NCI-H510A treated with DMSO at 0.1 percent for 48 hours (cell line): ENCODE results near the gene ABCA1.
"Not testable (repeated sequence)": the region's sequence is repeated elsewhere in the genome, so short reads cannot be mapped to it uniquely, and the experiment has no call there.

Experiments
- DNase-seq: peaks from one replicate; lab custom pipeline; 2025; lab: John Stamatoyannopoulos, UW

Gene ABCA1

GRCh38 chr9:104905931-104906330 is 22.0 kb downstream of the ABCA1 start:
- no peak for DNase-seq

GRCh38 chr9:104905153-104905901 is 22.6 kb downstream of the ABCA1 start:
- no peak for DNase-seq

- DNase-seq = no peak
Observed at GRCh38 chr9:104903609-104904008, 24.3 kb downstream of the ABCA1 start.

GRCh38 chr9:104900871-104901270 is 27.1 kb downstream of the ABCA1 start:
- no peak for DNase-seq

GRCh38 chr9:104900324-104900723 is 27.6 kb downstream of the ABCA1 start:
- DNase-seq = no peak

- DNase-seq = no peak
Observed at GRCh38 chr9:104899759-104900247, 28.2 kb downstream of the ABCA1 start.

- not testable (repeated sequence) for DNase-seq
Observed at GRCh38 chr9:104898376-104898775, 29.6 kb downstream of the ABCA1 start.

- no peak for DNase-seq
Observed at GRCh38 chr9:104896131-104896530, 31.8 kb downstream of the ABCA1 start.

GRCh38 chr9:104895572-104895971 is 32.4 kb downstream of the ABCA1 start:
- DNase-seq = no peak

- no peak for DNase-seq
Observed at GRCh38 chr9:104892701-104893100, 35.3 kb downstream of the ABCA1 start.

- no peak for DNase-seq
Observed at GRCh38 chr9:104890433-104890770, 37.6 kb downstream of the ABCA1 start.

- DNase-seq = no peak
Observed at GRCh38 chr9:104885818-104886709, 41.9 kb downstream of the ABCA1 start.

GRCh38 chr9:104883169-104883568 is 44.8 kb downstream of the ABCA1 start:
- no peak for DNase-seq

- DNase-seq = no peak
Observed at GRCh38 chr9:104882566-104882965, 45.4 kb downstream of the ABCA1 start.

GRCh38 chr9:104882086-104882485 is 45.9 kb downstream of the ABCA1 start:
- no peak for DNase-seq

- no peak for DNase-seq
Observed at GRCh38 chr9:104879555-104880309, 48.2 kb downstream of the ABCA1 start.

GRCh38 chr9:104876587-104876986 is 51.4 kb downstream of the ABCA1 start:
- no peak for DNase-seq

GRCh38 chr9:104875897-104876296 is 52.1 kb downstream of the ABCA1 start:
- no peak for DNase-seq

- DNase-seq = no peak
Observed at GRCh38 chr9:104875320-104875719, 52.6 kb downstream of the ABCA1 start.

GRCh38 chr9:104873489-104873850 is 54.5 kb downstream of the ABCA1 start:
- no peak for DNase-seq

GRCh38 chr9:104872656-104873488 is 55.1 kb downstream of the ABCA1 start:
- no peak for DNase-seq
